ENCODE data around the gene EXOC3.

- no peak for TF ChIP-seq YY1 (IDR thresholded peaks at IDR 0.05; ENCODE audit: insufficient read depth, insufficient read length)
- TF ChIP-seq SUZ12 (IDR thresholded peaks at IDR 0.05; ENCODE audit: extremely low read depth, insufficient read depth, insufficient read length) = no peak
Observed at GRCh38 chr5:460273-460625, 17.3 kb downstream of the EXOC3 start.

All from NT2/D1 (cell line).